CD8-positive, alpha-beta memory T cell (primary cell): Measurements from ENCODE around the gene BATF3. TPM values are rescaled to one million over a fixed set of nuclear protein-coding genes. Genes with fewer than 3 reads are reported as not detected.

Source experiments
- CTCF ChIA-PET: fragments of 350-600 bp; sonication (Branson Sonifier 250); formaldehyde crosslinking; loops from one replicate; lab custom pipeline; 2021; ENCODE audit warnings: antibody characterized with exemption; lab: Charles Lee
- POLR2A ChIA-PET: fragments of 350-600 bp; sonication (Branson Sonifier 250); formaldehyde crosslinking; loops from one replicate; lab custom pipeline; 2021; ENCODE audit warnings: antibody characterized with exemption; lab: Charles Lee
- DNase-seq, 5 donors: peaks; one replicate each; pipeline versions ENCODE4 v3.0.0 to v3.0.0-alpha.2; 2020 to 2022; ENCODE audit warnings: mixed read lengths in 1 of 5
- H3K27ac ChIP-seq: one replicate; pipeline ENCODE4 v1.7.0; 2013; ENCODE audit warnings: low read depth, mild to moderate bottlenecking, low read length, moderate library complexity
- H3K27me3 ChIP-seq: 2 replicates; pipeline ENCODE4 v1.7.0; 2013; ENCODE audit warnings: low read length, mild to moderate bottlenecking; ENCODE audit not compliant: insufficient read depth, poor library complexity, severe bottlenecking
- H3K36me3 ChIP-seq: 2 replicates; pipeline ENCODE4 v1.7.0; 2013; ENCODE audit warnings: mild to moderate bottlenecking, low read length, moderate library complexity; ENCODE audit not compliant: insufficient read depth
- H3K4me1 ChIP-seq: 2 replicates; pipeline ENCODE4 v1.7.0; 2013; ENCODE audit warnings: mild to moderate bottlenecking, low read length, moderate library complexity; ENCODE audit not compliant: insufficient read depth
- H3K4me3 ChIP-seq: 2 replicates; pipeline ENCODE4 v1.7.0; 2013; ENCODE audit warnings: mild to moderate bottlenecking, low read length
- H3K9me3 ChIP-seq: 2 replicates; pipeline ENCODE4 v1.7.0; 2013; ENCODE audit warnings: mild to moderate bottlenecking, low read length
- H3K27ac Mint-ChIP-seq, 8 donors: one replicate each; pipeline ENCODE4 v1.8.0; 2020 to 2021; ENCODE audit warnings: mixed read lengths in 8 of 8, mild to moderate bottlenecking in 6 of 8, inconsistent platforms in 3 of 8, moderate library complexity in 3 of 8
- H3K27me3 Mint-ChIP-seq, 2 donors: one replicate each; pipeline ENCODE4 v1.8.0; 2020 to 2021; ENCODE audit warnings: mixed read lengths in 2 of 2, mild to moderate bottlenecking in 1 of 2, moderate library complexity in 1 of 2
- H3K36me3 Mint-ChIP-seq, 3 donors: one replicate each; pipeline ENCODE4 v1.8.0; 2020 to 2021; ENCODE audit warnings: mixed read lengths in 3 of 3, inconsistent platforms in 1 of 3, mild to moderate bottlenecking in 1 of 3
- H3K4me1 Mint-ChIP-seq, 3 donors: one replicate each; pipeline ENCODE4 v1.8.0; 2020 to 2021; ENCODE audit warnings: mixed read lengths in 3 of 3, inconsistent platforms in 1 of 3, mild to moderate bottlenecking in 1 of 3
- H3K4me3 Mint-ChIP-seq, 7 donors: one replicate each; pipeline ENCODE4 v1.8.0; 2020 to 2021; ENCODE audit warnings: mixed read lengths in 7 of 7, mild to moderate bottlenecking in 6 of 7, moderate library complexity in 4 of 7, inconsistent platforms in 2 of 7
- H3K9me3 Mint-ChIP-seq, 5 donors: one replicate each; pipeline ENCODE4 v1.8.0; 2020 to 2022; ENCODE audit warnings: mixed read lengths in 5 of 5, mild to moderate bottlenecking in 3 of 5, moderate library complexity in 2 of 5, inconsistent platforms in 1 of 5
- polyA plus RNA-seq: library from polyadenylated mRNA; unstranded; fragments of 300-500 nt; fragmentation: Illumina TruSeq; gene quantifications from one replicate; pipeline ENCODE4 v1.2.3, GENCODE V29; 2021
- total RNA-seq, 2 experiments: library from RNA; stranded (reverse); gene quantifications; one replicate each; pipeline ENCODE4 v1.2.3, GENCODE V29; 2021

The BATF3 gene
- total and polyA plus RNA-seq, 3 experiments from 2014 or later: 0.84 to 159 (median 147) TPM

- Mint-ChIP-seq H3K9me3 (no peaks in the 10 kb centered on the region), H3K27ac (no peak overlapping the region), H3K4me1 (peaks cover 20 to 27% (median 24%) of the 10 kb centered on the region in 3 donors), H3K36me3 (no peaks in the 10 kb centered on the region), H3K4me3 (no peak overlapping the region), H3K27me3 (peaks cover 4 to 10% of the 10 kb centered on the region in 2 donors)
- H3K4me1 ChIP-seq: peaks cover 14% of the 10 kb centered on the region
- H3K27me3 ChIP-seq: no peaks in the 10 kb centered on the region
- DNase-seq: no peak
- no peak overlapping the region for H3K4me3 ChIP-seq
- H3K9me3 ChIP-seq: no peaks in the 10 kb centered on the region
- no peaks in the 10 kb centered on the region for H3K36me3 ChIP-seq
- no peak overlapping the region for H3K27ac ChIP-seq
- POLR2A ChIA-PET: no interaction called here
- CTCF ChIA-PET: no interaction called here
These were observed 13.0 kb downstream of the BATF3 start for GRCh38 chr1:212686591-212686990.

GRCh38 chr1:212686069-212686468 lies 13.6 kb downstream of the BATF3 start:
- DNase-seq: no peak
- CTCF ChIA-PET: no interaction called here
- Histone ChIP-seq H3K36me3 (no peaks in the 10 kb centered on the region), H3K9me3 (no peaks in the 10 kb centered on the region), H3K4me3 (no peak overlapping the region), H3K27ac (no peak overlapping the region), H3K27me3 (no peaks in the 10 kb centered on the region), H3K4me1 (peaks cover 14% of the 10 kb centered on the region)
- Mint-ChIP-seq H3K4me3 (no peak overlapping the region), H3K4me1 (peaks cover 22 to 31% (median 28%) of the 10 kb centered on the region in 3 donors), H3K36me3 (no peaks in the 10 kb centered on the region), H3K27ac (no peak overlapping the region), H3K27me3 (peaks cover 4 to 10% of the 10 kb centered on the region in 2 donors), H3K9me3 (no peaks in the 10 kb centered on the region)
- POLR2A ChIA-PET: no interaction called here

- Histone ChIP-seq H3K27me3 (no peaks in the 10 kb centered on the region), H3K36me3 (no peaks in the 10 kb centered on the region), H3K4me3 (no peak overlapping the region), H3K4me1 (peaks cover 14% of the 10 kb centered on the region), H3K27ac (no peak overlapping the region), H3K9me3 (no peaks in the 10 kb centered on the region)
- POLR2A ChIA-PET: no interaction called here
- CTCF ChIA-PET: no interaction called here
- no peak for DNase-seq
- no peaks in the 10 kb centered on the region for H3K9me3 Mint-ChIP-seq
- peak overlapping the region in 1 of 7 donors; percentile 64 for H3K4me3 Mint-ChIP-seq
- H3K4me1 Mint-ChIP-seq: peaks cover 24 to 37% (median 30%) of the 10 kb centered on the region in 3 donors
- H3K27me3 Mint-ChIP-seq: peaks cover 0 to 10% of the 10 kb centered on the region in 2 donors
- H3K27ac Mint-ChIP-seq: peak overlapping the region in 1 of 8 donors; percentile 43
- H3K36me3 Mint-ChIP-seq: no peaks in the 10 kb centered on the region
These were observed 14.2 kb downstream of the BATF3 start for GRCh38 chr1:212685429-212685828.

- H3K9me3 Mint-ChIP-seq: no peaks in the 10 kb centered on the region
- no peaks in the 10 kb centered on the region for H3K27me3 ChIP-seq
- H3K4me3 ChIP-seq: no peak overlapping the region
- H3K27me3 Mint-ChIP-seq: peaks cover 0 to 10% of the 10 kb centered on the region in 2 donors
- peaks cover 24 to 42% (median 35%) of the 10 kb centered on the region in 3 donors for H3K4me1 Mint-ChIP-seq
- peaks cover 14% of the 10 kb centered on the region for H3K4me1 ChIP-seq
- no peaks in the 10 kb centered on the region for H3K36me3 ChIP-seq
- H3K27ac ChIP-seq: no peak overlapping the region
- POLR2A ChIA-PET: no interaction called here
- H3K4me3 Mint-ChIP-seq: no peak overlapping the region
- H3K27ac Mint-ChIP-seq: no peak overlapping the region
- CTCF ChIA-PET: no interaction called here
- H3K36me3 Mint-ChIP-seq: no peaks in the 10 kb centered on the region
- no peak for DNase-seq
- H3K9me3 ChIP-seq: no peaks in the 10 kb centered on the region
These were observed 15.0 kb downstream of the BATF3 start for GRCh38 chr1:212684521-212685090.

- no peaks in the 10 kb centered on the region for H3K36me3 Mint-ChIP-seq
- no peak for DNase-seq
- Histone ChIP-seq H3K4me1 (peaks cover 14% of the 10 kb centered on the region), H3K27me3 (no peaks in the 10 kb centered on the region), H3K27ac (no peak overlapping the region), H3K4me3 (no peak overlapping the region), H3K9me3 (no peaks in the 10 kb centered on the region), H3K36me3 (no peaks in the 10 kb centered on the region)
- peaks cover 24 to 46% (median 35%) of the 10 kb centered on the region in 3 donors for H3K4me1 Mint-ChIP-seq
- CTCF ChIA-PET: no interaction called here
- H3K27me3 Mint-ChIP-seq: peaks cover 0 to 10% of the 10 kb centered on the region in 2 donors
- H3K4me3 Mint-ChIP-seq: peak overlapping the region in 5 of 7 donors; percentile 44 to 86 (median 68)
- H3K9me3 Mint-ChIP-seq: no peaks in the 10 kb centered on the region
- POLR2A ChIA-PET: no interaction called here
- H3K27ac Mint-ChIP-seq: peak overlapping the region in 3 of 8 donors; percentile 15 to 39 (median 35)
These were observed 15.6 kb downstream of the BATF3 start for GRCh38 chr1:212684076-212684475.

- Histone ChIP-seq H3K27ac (no peak overlapping the region), H3K9me3 (no peaks in the 10 kb centered on the region), H3K27me3 (no peaks in the 10 kb centered on the region), H3K36me3 (no peaks in the 10 kb centered on the region), H3K4me3 (no peak overlapping the region), H3K4me1 (peaks cover 14% of the 10 kb centered on the region)
- no peaks in the 10 kb centered on the region for H3K9me3 Mint-ChIP-seq
- peaks cover 24 to 53% (median 35%) of the 10 kb centered on the region in 3 donors for H3K4me1 Mint-ChIP-seq
- H3K27me3 Mint-ChIP-seq: peaks cover 0 to 10% of the 10 kb centered on the region in 2 donors
- H3K36me3 Mint-ChIP-seq: no peaks in the 10 kb centered on the region
- H3K27ac Mint-ChIP-seq: peak overlapping the region in 4 of 8 donors; percentile 15 to 90 (median 34)
- POLR2A ChIA-PET: no interaction called here
- DNase-seq: peak in 3 of 5 donors; percentile 18 to 58 (median 23)
- H3K4me3 Mint-ChIP-seq: peak overlapping the region; percentile 5 to 86 (median 67)
- CTCF ChIA-PET: no interaction called here
These were observed 16.3 kb downstream of the BATF3 start for GRCh38 chr1:212683357-212683722.

- no peak overlapping the region for H3K27ac ChIP-seq
- no peaks in the 10 kb centered on the region for H3K9me3 ChIP-seq
These were observed 18.8 kb downstream of the BATF3 start for GRCh38 chr1:212680680-212681389.

More at GRCh38 chr1:212680680-212681389, 18.8 kb downstream of the BATF3 start:
- no peak for DNase-seq
- CTCF ChIA-PET: interaction anchor here (0.6 kb wide), 1 partner anchor 182 kb away, joined by 3 read pairs; no protein-coding TSS in a partner anchor
- Mint-ChIP-seq H3K4me1 (peaks cover 22 to 55% (median 35%) of the 10 kb centered on the region in 3 donors), H3K36me3 (no peaks in the 10 kb centered on the region), H3K27ac (peak overlapping the region in 6 of 8 donors; percentile 1 to 92 (median 16)), H3K4me3 (peak overlapping the region in 1 of 7 donors; percentile 23), H3K27me3 (peaks cover 0 to 3% of the 10 kb centered on the region in 2 donors), H3K9me3 (no peaks in the 10 kb centered on the region)
- POLR2A ChIA-PET: interaction anchor here (0.7 kb wide), 1 partner anchor 14 kb away, joined by 3 read pairs; no protein-coding TSS in a partner anchor
- Histone ChIP-seq H3K4me1 (peaks cover 14% of the 10 kb centered on the region), H3K4me3 (no peak overlapping the region), H3K27me3 (no peaks in the 10 kb centered on the region), H3K36me3 (no peaks in the 10 kb centered on the region)
